B cell (primary cell): ENCODE measurements around the gene SERPINI1. TPM values are rescaled to one million over a fixed set of nuclear protein-coding genes. Genes with fewer than 3 reads are reported as not detected.

ENCODE experiments used
- ATAC-seq: fragments of 200-7000 bp; cut with Tn5 transposase; one replicate; pipeline ENCODE4 v1.10.0; 2021; ENCODE audit warnings: low read depth, mild to moderate bottlenecking, moderate number of reproducible peaks, moderate library complexity
- CTCF ChIA-PET: fragments of 350-600 bp; sonication (Branson Sonifier 250); formaldehyde crosslinking; loops from one replicate; lab custom pipeline; 2021; ENCODE audit warnings: antibody characterized with exemption, inconsistent platforms; lab: Charles Lee
- POLR2A ChIA-PET: fragments of 350-600 bp; sonication (Branson Sonifier 250); formaldehyde crosslinking; loops from one replicate; lab custom pipeline; 2021; ENCODE audit warnings: antibody characterized with exemption; lab: Charles Lee
- DNase-seq: peaks from one replicate; pipeline ENCODE4 v3.0.0; 2013
- H2AFZ ChIP-seq: 2 replicates; pipeline ENCODE4 v1.6.1; 2012; ENCODE audit warnings: mild to moderate bottlenecking, low read depth, low read length; ENCODE audit not compliant: insufficient read depth, poor library complexity, severe bottlenecking
- H3K27ac ChIP-seq, 2 donors: 1 replicate in 1 of 2; 2 replicates in 1 of 2; pipeline ENCODE4 v1.5.1; 2012 to 2013; ENCODE audit warnings: low read length in 2 of 2, mild to moderate bottlenecking in 2 of 2, moderate library complexity in 1 of 2
- H3K27me3 ChIP-seq, 4 experiments: fragments of 200-600 bp in 1 of 4; sonication (generic) in 1 of 4; replicated peaks in 1 of 4; 1 replicate in 2 of 4; 2 replicates in 2 of 4; pipeline versions ENCODE4 v1.6.1 to v1.7.0; 2013 to 2016; ENCODE audit warnings: low read length in 3 of 4, mild to moderate bottlenecking in 2 of 4, mixed read lengths in 1 of 4, moderate library complexity in 1 of 4; ENCODE audit not compliant: insufficient read depth in 4 of 4, control insufficient read depth in 3 of 4; ENCODE audit errors: control extremely low read depth in 1 of 4
- H3K36me3 ChIP-seq, 2 experiments: replicated peaks in 1 of 2; 1 replicate in 1 of 2; 2 replicates in 1 of 2; pipeline versions ENCODE4 v1.6.1 to v1.7.1; 2013; ENCODE audit warnings: low read length in 1 of 2; ENCODE audit not compliant: insufficient read depth in 2 of 2, control insufficient read depth in 1 of 2; ENCODE audit errors: control extremely low read depth in 1 of 2, extremely low read depth in 1 of 2
- H3K4me1 ChIP-seq, 2 donors: fragments of 200-600 bp in 1 of 2; sonication (generic) in 1 of 2; 1 replicate in 1 of 2; 2 replicates in 1 of 2; pipeline versions ENCODE4 v1.5.1 to v1.6.1; 2013 to 2017; ENCODE audit warnings: low read length in 2 of 2; ENCODE audit not compliant: control insufficient read depth in 2 of 2, insufficient read depth in 2 of 2
- H3K4me2 ChIP-seq: replicated peaks from 2 replicates; pipeline ENCODE3; 2012; ENCODE audit warnings: mild to moderate bottlenecking, low read depth, low read length; ENCODE audit not compliant: poor library complexity, severe bottlenecking
- H3K4me3 ChIP-seq, 5 experiments: fragments of 200-600 bp in 1 of 5; sonication (generic) in 1 of 5; 1 replicate in 3 of 5; 2 replicates in 2 of 5; pipeline versions ENCODE4 v1.5.1 to v1.7.0; 2011 to 2016; ENCODE audit warnings: low read length in 4 of 5, mild to moderate bottlenecking in 4 of 5, low read depth in 2 of 5, control low read depth in 1 of 5, moderate library complexity in 1 of 5; ENCODE audit not compliant: insufficient read depth in 1 of 5; ENCODE audit errors: control extremely low read depth in 1 of 5, extremely low read depth in 1 of 5
- H3K79me2 ChIP-seq: fragments of 200-600 bp; sonication (generic); one replicate; pipeline ENCODE4 v1.6.0; 2016; ENCODE audit warnings: low read length; ENCODE audit not compliant: control insufficient read depth, insufficient read depth
- H3K9ac ChIP-seq: fragments of 200-600 bp; sonication (generic); 2 replicates; pipeline ENCODE4 v1.6.1; 2017; ENCODE audit warnings: mild to moderate bottlenecking, low read length, moderate library complexity
- H3K9me3 ChIP-seq, 3 donors: one replicate each; pipeline versions ENCODE4 v1.6.1 to v1.7.1; 2013; ENCODE audit warnings: low read length in 2 of 3; ENCODE audit not compliant: control insufficient read depth in 2 of 3, insufficient read depth in 1 of 3; ENCODE audit errors: control extremely low read depth in 1 of 3
- H4K20me1 ChIP-seq: 2 replicates; pipeline ENCODE4 v1.6.0; 2012; ENCODE audit warnings: mild to moderate bottlenecking, low read length; ENCODE audit not compliant: insufficient read depth, control insufficient read depth, poor library complexity, severe bottlenecking
- H3K27ac Mint-ChIP-seq: one replicate; pipeline ENCODE4 v1.8.0; 2021; ENCODE audit warnings: mixed read lengths
- H3K27me3 Mint-ChIP-seq: one replicate; pipeline ENCODE4 v1.8.0; 2021; ENCODE audit warnings: mixed read lengths
- H3K4me1 Mint-ChIP-seq: one replicate; pipeline ENCODE4 v1.8.0; 2021; ENCODE audit warnings: mixed read lengths
- H3K4me3 Mint-ChIP-seq: one replicate; pipeline ENCODE4 v1.8.0; 2021; ENCODE audit warnings: mixed read lengths
- H3K9me3 Mint-ChIP-seq: one replicate; pipeline ENCODE4 v1.8.0; 2022; ENCODE audit warnings: mixed read lengths; ENCODE audit not compliant: insufficient read depth
- CTCF ChIP-seq: fragments of 200-600 bp; IDR thresholded peaks from one replicate; pipeline ENCODE4 v1.8.0; 2022; ENCODE audit warnings: antibody characterized with exemption, mild to moderate bottlenecking
- EZH2 ChIP-seq: IDR thresholded peaks from 2 replicates; pipeline ENCODE4 v1.6.1; 2012; ENCODE audit warnings: borderline replicate concordance, low read depth, mild to moderate bottlenecking, moderate library complexity, low read length; ENCODE audit not compliant: insufficient read depth, poor library complexity, severe bottlenecking
- WGBS: methylation state at CpG from one replicate; pipeline ENCODE4 v1.1.5; 2013; ENCODE audit warnings: missing lambda C conversion rate; ENCODE audit not compliant: insufficient coverage; 5-methylcytosine and 5-hydroxymethylcytosine counted together
- intact Hi-C: fragments of 100-400 bp; cut with micrococcal nuclease; formaldehyde crosslinking; loops from one replicate; pipeline ENCODE4 v1.10.0; 2022
- polyA plus RNA-seq: library from polyadenylated mRNA; depleted of rRNA; stranded (reverse); fragments of >200 nt; gene quantifications from 2 replicates; pipeline ENCODE4 v1.2.3, GENCODE V29; 2012
- total RNA-seq, 2 donors: library from RNA; stranded (reverse); fragments of 120-200 nt in 1 of 2; gene quantifications; 1 replicate in 1 of 2; 2 replicates in 1 of 2; pipeline versions ENCODE4 v1.2.3 to v1.2.4, GENCODE V29; 2013 to 2022

The SERPINI1 gene
- total and polyA plus RNA-seq, 2 donors (not counting 1 experiment from before 2014, with no cell fraction given), result 6.8 to 7.0 TPM

GRCh38 chr3:167858865-167859264 lies 123.3 kb downstream of the SERPINI1 start:
- no peak overlapping the region for H3K27ac ChIP-seq
- H3K27me3 ChIP-seq, result no peaks in the 10 kb centered on the region
- no peak overlapping the region for H3K4me3 Mint-ChIP-seq
- no peak overlapping the region for H3K27ac Mint-ChIP-seq
- WGBS, result no CpG with 5 or more reads among the region's 2 CpGs
- no peak overlapping the region for H2AFZ ChIP-seq
- TF ChIP-seq EZH2, result no peak
- no peak for TF ChIP-seq CTCF
- no peaks in the 10 kb centered on the region for H3K9me3 Mint-ChIP-seq
- no peak overlapping the region for H3K9ac ChIP-seq
- H3K4me1 Mint-ChIP-seq, result peaks cover 29% of the 10 kb centered on the region
- DNase-seq (no peak), ATAC-seq (no peak)
- no peaks in the 10 kb centered on the region for H3K36me3 ChIP-seq
- H3K4me3 ChIP-seq, result no peak overlapping the region
- intact Hi-C loops, result no loop called here
- H3K27me3 Mint-ChIP-seq, result peaks cover 4% of the 10 kb centered on the region
- H3K9me3 ChIP-seq, result peaks cover 0 to 5% (median 0%) of the 10 kb centered on the region in 3 donors
- no peak overlapping the region for H3K4me2 ChIP-seq
- H4K20me1 ChIP-seq, result no peaks in the 10 kb centered on the region
- POLR2A ChIA-PET, result no interaction called here
- CTCF ChIA-PET, result interaction anchor here (1.3 to 2.6 kb wide), 3 partner anchors 13 to 118 kb away, joined by 3 to 8 read pairs (median 5); no protein-coding TSS in a partner anchor
- no peaks in the 10 kb centered on the region for H3K79me2 ChIP-seq
- H3K4me1 ChIP-seq, result peaks cover 28 to 32% of the 10 kb centered on the region in 2 donors

DNA sequence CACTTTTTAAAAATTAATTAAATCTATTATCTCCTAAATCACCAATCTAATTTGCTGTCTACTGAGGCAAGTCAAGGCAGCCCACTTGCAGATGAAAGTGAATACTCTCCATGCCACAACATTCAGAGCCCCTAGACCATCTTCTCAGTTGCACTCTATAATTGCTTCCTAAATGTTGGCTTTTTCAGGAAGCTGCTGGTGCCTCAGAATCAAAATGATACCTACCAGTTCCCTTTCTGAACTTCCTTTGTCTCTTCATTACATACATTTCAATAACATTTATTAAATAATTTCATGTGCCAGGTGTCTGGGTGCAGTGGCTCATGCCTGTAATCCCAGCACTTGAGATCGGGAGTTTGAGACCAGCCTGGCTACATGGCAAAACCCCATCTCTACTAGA lies 124.1 kb downstream of the SERPINI1 start:
- no peak for ATAC-seq
- no peaks in the 10 kb centered on the region for H3K79me2 ChIP-seq
- no peak for DNase-seq
- TF ChIP-seq EZH2, result no peak
- no peak for TF ChIP-seq CTCF
- no peak overlapping the region for H2AFZ ChIP-seq
- no peak overlapping the region for H3K4me3 Mint-ChIP-seq
- H3K4me2 ChIP-seq, result no peak overlapping the region
- H3K4me1 Mint-ChIP-seq, result peaks cover 30% of the 10 kb centered on the region
- no peaks in the 10 kb centered on the region for H3K9me3 Mint-ChIP-seq
- H3K36me3 ChIP-seq, result no peaks in the 10 kb centered on the region
- CTCF ChIA-PET, result interaction anchor here (1.3 to 2.6 kb wide), 4 partner anchors 12 to 119 kb away, joined by 3 to 8 read pairs (median 4); no protein-coding TSS in a partner anchor
- H3K27ac ChIP-seq, result no peak overlapping the region
- H3K9me3 ChIP-seq, result peaks cover 0 to 9% (median 0%) of the 10 kb centered on the region in 3 donors
- POLR2A ChIA-PET, result no interaction called here
- no peaks in the 10 kb centered on the region for H4K20me1 ChIP-seq
- H3K9ac ChIP-seq, result no peak overlapping the region
- H3K4me3 ChIP-seq, result no peak overlapping the region
- H3K4me1 ChIP-seq, result peaks cover 31 to 35% of the 10 kb centered on the region in 2 donors
- peaks cover 4% of the 10 kb centered on the region for H3K27me3 Mint-ChIP-seq
- intact Hi-C loops, result no loop called here
- WGBS, result no CpG with 5 or more reads among the region's 1 CpG
- no peaks in the 10 kb centered on the region for H3K27me3 ChIP-seq
- H3K27ac Mint-ChIP-seq, result no peak overlapping the region
